GM12878 (cell line): ENCODE measurements around the gene ZDHHC14. TPM values are rescaled to one million over a fixed set of nuclear protein-coding genes. Genes with fewer than 3 reads are reported as not detected.
A peak's percentile ranks its signal among the peaks of the same experiment; 100 is the strongest.

Experiments used
- ATAC-seq: fragments of 200-7000 bp; cut with Tn5 transposase; 3 replicates; pipeline ENCODE4 v1.9.1; 2020; ENCODE audit warnings: mild to moderate bottlenecking, moderate library complexity
- BruUV-seq: library from RNA; stranded (reverse); fragments of 400-500 nt; replicated peaks from 2 replicates; lab custom pipeline; 2021; lab: Mats Ljungman, UMichigan
- CTCF ChIA-PET: fragments of 300-600 bp; sonication (Branson Sonifier 250); formaldehyde crosslinking; extraction: SDS; loops from one replicate; lab custom pipeline; 2021; ENCODE audit warnings: inconsistent platforms; lab: Yijun Ruan, JAX
- POLR2A ChIA-PET: fragments of 350-600 bp; formaldehyde crosslinking; extraction: SDS; loops from one replicate; lab custom pipeline; 2021; ENCODE audit warnings: inconsistent platforms; lab: Charles Lee
- RAD21 ChIA-PET: fragments of 300-600 bp; sonication (Branson Sonifier 250); formaldehyde crosslinking; loops from one replicate; lab custom pipeline; 2023; ENCODE audit warnings: antibody characterized with exemption; ENCODE audit not compliant: unreplicated experiment; lab: Charles Lee
- SMC1A ChIA-PET: fragments of 300-600 bp; sonication (Branson Sonifier 250); formaldehyde crosslinking; loops from one replicate; lab custom pipeline; 2023; ENCODE audit not compliant: unreplicated experiment, uncharacterized antibody; lab: Charles Lee
- DNase-seq: peaks from one replicate; pipeline ENCODE4 v3.0.0-alpha.2; 2011; ENCODE audit warnings: low read depth, low spot score
- FAIRE-seq: peaks from 3 replicates; lab custom pipeline; 2011; peaks lifted over from hg19 to GRCh38; lab: Jason Lieb, UNC
- H2AFZ ChIP-seq: 2 replicates; pipeline ENCODE4 v1.6.0; 2011; ENCODE audit warnings: low read depth, low read length, control low read depth; ENCODE audit not compliant: control insufficient read depth
- H3K27ac ChIP-seq: 2 replicates; pipeline ENCODE4 v1.5.1; 2011; ENCODE audit warnings: control low read depth; ENCODE audit not compliant: control insufficient read depth, insufficient read depth
- H3K27me3 ChIP-seq, 2 experiments: replicated peaks in 1 of 2; 2 replicates each; pipeline versions ENCODE4 v1.6.0 to v1.6.1; 2011; ENCODE audit warnings: low read length in 1 of 2; ENCODE audit not compliant: control insufficient read depth in 2 of 2, insufficient read depth in 2 of 2
- H3K36me3 ChIP-seq, 2 experiments: 2 replicates each; pipeline ENCODE4 v1.5.1; 2011; ENCODE audit warnings: low read length in 1 of 2; ENCODE audit not compliant: control insufficient read depth in 2 of 2, insufficient read depth in 2 of 2
- H3K4me1 ChIP-seq: 2 replicates; pipeline ENCODE4 v1.6.1; 2011; ENCODE audit warnings: mild to moderate bottlenecking, low read length, moderate library complexity, mixed read lengths; ENCODE audit not compliant: control insufficient read depth, insufficient read depth
- H3K4me2 ChIP-seq: 2 replicates; pipeline ENCODE4 v1.6.0; 2011; ENCODE audit warnings: control low read depth; ENCODE audit not compliant: control insufficient read depth, insufficient read depth
- H3K4me3 ChIP-seq: fragments of 200-600 bp; sonication (generic); 2 replicates; pipeline ENCODE4 v1.5.1; 2016
- H3K79me2 ChIP-seq: 2 replicates; pipeline ENCODE4 v1.6.0; 2011; ENCODE audit warnings: low read length; ENCODE audit not compliant: control insufficient read depth, insufficient read depth
- H3K9ac ChIP-seq: 2 replicates; pipeline ENCODE4 v1.8.0; 2011; ENCODE audit warnings: low read length, control low read depth, mixed read lengths; ENCODE audit not compliant: control insufficient read depth, insufficient read depth
- H3K9me3 ChIP-seq: replicated peaks from 3 replicates; pipeline ENCODE4 v1.5.1; 2011; ENCODE audit warnings: mild to moderate bottlenecking, low read length; ENCODE audit not compliant: control insufficient read depth, insufficient read depth
- H4K20me1 ChIP-seq: 2 replicates; pipeline ENCODE4 v1.6.0; 2011; ENCODE audit not compliant: control insufficient read depth, insufficient read depth
- NBN ChIP-seq: fragments of 450-650 bp; IDR thresholded peaks from 2 replicates; pipeline ENCODE4 v1.6.1; 2016
- SUPT20H ChIP-seq: IDR thresholded peaks from 2 replicates; pipeline ENCODE4 v1.6.1; 2011; ENCODE audit warnings: low read depth, mild to moderate bottlenecking, low read length, moderate library complexity, borderline replicate concordance; ENCODE audit not compliant: control insufficient read depth
- WGBS: methylation state at CpG from one replicate; pipeline ENCODE4 v1.1.6; 2016; ENCODE audit warnings: low lambda C conversion rate; ENCODE audit not compliant: insufficient replicate concordance, insufficient coverage; ENCODE audit errors: missing lambda C conversion rate; 5-methylcytosine and 5-hydroxymethylcytosine counted together
- in situ Hi-C: fragments of 300-500 bp; cut with MboI; formaldehyde crosslinking; loops from 9 replicates; pipeline ENCODE4 v1.14.3; 2018; ENCODE audit warnings: mixed read lengths
- intact Hi-C: fragments of 100-400 bp; cut with micrococcal nuclease; formaldehyde crosslinking; loops from one replicate; pipeline ENCODE4 v1.14.2; 2022; ENCODE audit not compliant: unreplicated experiment
- polyA plus RNA-seq, 11 experiments: library from polyadenylated mRNA; depleted of rRNA in 4 of 11; unstranded in 6 of 11; stranded (reverse) in 5 of 11; fragments of >200 nt; fragmentation: Nextera tagmentation in 4 of 11; fragmentation: Illumina TruSeq in 1 of 11; extraction: Ambion mirVana in 4 of 11; extraction: Trizol in 1 of 11; gene quantifications; 1 replicate in 1 of 11; 2 replicates in 10 of 11; pipeline versions ENCODE4 v1.2.1 to v1.2.3, GENCODE V29; 2011 to 2016; ENCODE audit warnings: inconsistent platforms in 2 of 11, missing spikeins in 2 of 11, low read depth in 1 of 11
- total RNA-seq, 4 experiments: library from RNA; depleted of rRNA in 3 of 4; stranded (reverse); fragments of >200 nt in 3 of 4; fragmentation: Illumina TruSeq in 1 of 4; extraction: Trizol in 1 of 4; gene quantifications; 2 replicates each; pipeline versions ENCODE4 v1.2.1 to v1.2.3, GENCODE V29; 2013 to 2021
- TF ChIP-seq, protein P1 (sequence below): fragments of 450-650 bp; IDR thresholded peaks from 2 replicates; pipeline ENCODE4 v1.6.1; 2016; ENCODE audit warnings: mild to moderate bottlenecking

ZDHHC14 gene
- total and polyA plus RNA-seq, 10 of the 15 experiments (the other 5 are each of a cell fraction or from before 2014, with no cell fraction given): 0.15 to 16.0 (median 0.76) TPM; not detected in 1

DNA sequence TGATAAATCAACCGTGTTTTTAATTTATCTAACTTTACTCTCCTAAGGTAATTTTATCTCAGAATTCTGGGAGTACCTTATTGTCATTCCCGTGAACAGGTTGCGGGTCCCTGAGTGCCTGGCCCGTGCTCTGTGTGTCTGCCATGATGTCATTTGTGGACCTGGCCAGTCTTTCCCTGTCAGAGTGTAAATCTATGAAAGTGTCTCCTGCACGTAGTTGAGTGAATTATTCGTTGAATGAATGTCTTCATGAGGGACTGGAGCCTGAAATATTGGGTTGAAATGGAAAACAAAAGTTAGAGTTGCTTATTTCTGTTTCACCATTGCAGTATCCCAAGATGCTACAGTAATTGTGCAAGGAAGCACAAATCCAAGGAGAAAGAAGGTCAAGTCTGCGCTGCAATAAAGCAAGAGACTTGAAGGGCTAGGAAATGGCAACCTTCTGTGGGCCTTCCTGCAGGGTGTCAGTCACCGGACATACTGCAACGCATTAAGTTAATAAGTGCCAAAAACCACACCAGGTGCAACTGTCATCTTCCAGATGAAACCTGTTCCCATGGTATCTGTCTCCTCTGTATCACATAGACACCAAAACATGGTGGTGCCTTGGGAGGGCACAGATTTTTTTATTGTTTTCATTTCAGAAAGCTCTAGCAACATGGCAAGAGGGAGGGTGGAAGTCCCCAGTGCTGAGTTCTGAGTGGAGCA, 135.5 kb downstream of the ZDHHC14 start:
- Histone ChIP-seq H3K4me1 (no peaks in the 10 kb centered on the region), H3K36me3 (no peaks in the 10 kb centered on the region; a peak in 1 of 4 replicates), H3K9me3 (no peaks in the 10 kb centered on the region; the same call in 2 of the 3 replicates), H3K9ac (no peak overlapping the region), H2AFZ (no peak overlapping the region), H3K4me3 (no peak overlapping the region), H4K20me1 (no peaks in the 10 kb centered on the region), H3K79me2 (no peaks in the 10 kb centered on the region), H3K27ac (no peak overlapping the region), H3K27me3 (0 out of 4 replicates have a peak, but pooled peaks cover 0 to 2% of the 10 kb centered on the region in 2 experiments), H3K4me2 (no peak overlapping the region)
- TF ChIP-seq SUPT20H (no peak), NBN (no peak)
- TF ChIP-seq, protein P1, sequence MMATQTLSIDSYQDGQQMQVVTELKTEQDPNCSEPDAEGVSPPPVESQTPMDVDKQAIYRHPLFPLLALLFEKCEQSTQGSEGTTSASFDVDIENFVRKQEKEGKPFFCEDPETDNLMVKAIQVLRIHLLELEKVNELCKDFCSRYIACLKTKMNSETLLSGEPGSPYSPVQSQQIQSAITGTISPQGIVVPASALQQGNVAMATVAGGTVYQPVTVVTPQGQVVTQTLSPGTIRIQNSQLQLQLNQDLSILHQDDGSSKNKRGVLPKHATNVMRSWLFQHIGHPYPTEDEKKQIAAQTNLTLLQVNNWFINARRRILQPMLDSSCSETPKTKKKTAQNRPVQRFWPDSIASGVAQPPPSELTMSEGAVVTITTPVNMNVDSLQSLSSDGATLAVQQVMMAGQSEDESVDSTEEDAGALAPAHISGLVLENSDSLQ: peak; percentile 65; the same call in 1 of the 2 replicates
- RAD21 ChIA-PET: no interaction called here
- no peak for FAIRE-seq
- peak; percentile 49 for ATAC-seq
- 61% methylated on average over 9 of the region's 9 CpGs for WGBS
- SMC1A ChIA-PET: interaction anchor here (0.9 to 2.6 kb wide), 4 partner anchors 10 to 54 kb away, joined by 3 to 9 read pairs (median 3); no protein-coding TSS in a partner anchor
- intact Hi-C loops (no loop called here), in situ Hi-C loops (no loop called here)
- no peak for DNase-seq
- POLR2A ChIA-PET: interaction anchor here (1.0 kb wide), 1 partner anchor 141 kb away, joined by 3 read pairs; no protein-coding TSS in a partner anchor
- CTCF ChIA-PET: no interaction called here
- no TSS peak for BruUV-seq
